Measurements from ENCODE around the gene SLC2A1. TPM values are rescaled to one million over a fixed set of nuclear protein-coding genes. Genes with fewer than 3 reads are reported as not detected.

Gene SLC2A1
- total and polyA plus RNA-seq, 9 of the 15 experiments (the other 6 are each of a cell fraction or from before 2014, with no cell fraction given) = 12.6 to 153 (median 48.0) TPM

- CTCF ChIA-PET (ENCODE audit: low intra/inter-chr PET ratio) = no interaction called here
- WGBS (ENCODE audit: insufficient coverage, low coverage, missing lambda C conversion rate) = 85% methylated on average over 4 of the region's 4 CpGs
- TF ChIP-seq MYNN (IDR thresholded peaks at IDR 0.05) (no peak), MYNN (CRISPR knock-in tag; IDR thresholded peaks at IDR 0.05) (no peak), ARID1B (IDR thresholded peaks at IDR 0.05) (no peak), PHB (CRISPR knock-in tag; IDR thresholded peaks at IDR 0.05) (no peak), ZBTB7A (IDR thresholded peaks at IDR 0.05; ENCODE audit: borderline replicate concordance, control insufficient read depth, low read depth, low read length) (no peak), ZKSCAN8 (CRISPR knock-in tag; IDR thresholded peaks at IDR 0.05) (no peak), DDX20 (tag; IDR thresholded peaks at IDR 0.05; ENCODE audit: low read depth) (no peak), PRMT5 (CRISPR knock-in tag; IDR thresholded peaks at IDR 0.05) (no peak)
- intact Hi-C loops (cut with micrococcal nuclease) = no loop called here
- Histone ChIP-seq H3K4me1 (replicated peaks in 1 of 2; ENCODE audit: control insufficient read depth in 2 of 2, insufficient read depth in 2 of 2, low read length in 2 of 2) (peaks cover 29 to 40% of the 10 kb centered on the region in 2 experiments), H3K79me2 (ENCODE audit: control insufficient read depth, insufficient read depth, low read length) (no peaks in the 10 kb centered on the region; the same call in 2 of the 3 replicates), H3K9me3 (replicated peaks; ENCODE audit: control insufficient read depth, insufficient read depth, low read depth, low read length) (peaks cover 1% of the 10 kb centered on the region; the same call in 1 of the 2 replicates), H2AFZ (ENCODE audit: low read depth, low read length) (no peak overlapping the region), H3K9me1 (ENCODE audit: control insufficient read depth, insufficient read depth, low read length) (no peaks in the 10 kb centered on the region), H4K20me1 (replicated peaks; ENCODE audit: control insufficient read depth, insufficient read depth, low read length) (no peaks in the 10 kb centered on the region), H3K4me3 (no peak overlapping the region), H3K9ac (ENCODE audit: insufficient read depth in 1 of 2, low read depth in 2 of 2, low read length in 2 of 2) (no peak overlapping the region), H3K36me3 (ENCODE audit: control insufficient read depth, insufficient read depth, low read length) (peaks cover 16% of the 10 kb centered on the region; the same call in 2 of the 3 replicates), H3K27ac (ENCODE audit: extremely low read depth, low read depth, low read length) (no peak overlapping the region), H3K4me2 (ENCODE audit: insufficient read depth, low read length) (no peak overlapping the region), H3K27me3 (ENCODE audit: control insufficient read depth in 2 of 2, insufficient read depth in 2 of 2, low read length in 2 of 2) (no peaks in the 10 kb centered on the region)
- no peak for FAIRE-seq
- in situ Hi-C loops (cut with MboI) = loop anchor here (5.0 kb wide), 2 partner anchors 139 to 151 kb away; partner anchors contain the start of gene TMEM269
- no TSS peak for BruUV-seq (replicated peaks)
- POLR2A ChIA-PET = interaction anchor here (0.6 to 1.3 kb wide), 3 partner anchors 98 to 222 kb away, joined by 3 to 4 read pairs (median 3); no protein-coding TSS in a partner anchor
- ATAC-seq = no peak
- DNase-seq (ENCODE audit: extremely low read depth in 1 of 4, low spot score in 3 of 4) = no peak
Measured at GRCh38 chr1:42921769-42922168, 36.9 kb downstream of the SLC2A1 start.
